ENCODE data around the gene TUBB4A. TPM values are rescaled to one million over a fixed set of nuclear protein-coding genes. Genes with fewer than 3 reads are reported as not detected.

Gene TUBB4A
- total and polyA plus RNA-seq, 2 of the 8 experiments (the other 6 are each of a cell fraction or from before 2014, with no cell fraction given) = 16.8 to 30.4 TPM

- no peak for TF ChIP-seq SIN3A (conservative IDR thresholded peaks at IDR 0.05 in 1 of 2, IDR thresholded peaks at IDR 0.05 in 1 of 2; ENCODE audit: low read depth in 1 of 2, low read length in 2 of 2)
- no peak for TF ChIP-seq SP1 (IDR thresholded peaks at IDR 0.05; ENCODE audit: low read depth, low read length)
Measured at GRCh38 chr19:6518145-6518911, 16.2 kb upstream of the TUBB4A start (continued).

Data from H1 (cell line).